Measurements from ENCODE around the gene ING3. TPM values are rescaled to one million over a fixed set of nuclear protein-coding genes. Genes with fewer than 3 reads are reported as not detected.

ING3 gene
- total RNA-seq, 3 donors from 2014 or later: 14.6 to 19.0 (median 19.0) TPM

DNA sequence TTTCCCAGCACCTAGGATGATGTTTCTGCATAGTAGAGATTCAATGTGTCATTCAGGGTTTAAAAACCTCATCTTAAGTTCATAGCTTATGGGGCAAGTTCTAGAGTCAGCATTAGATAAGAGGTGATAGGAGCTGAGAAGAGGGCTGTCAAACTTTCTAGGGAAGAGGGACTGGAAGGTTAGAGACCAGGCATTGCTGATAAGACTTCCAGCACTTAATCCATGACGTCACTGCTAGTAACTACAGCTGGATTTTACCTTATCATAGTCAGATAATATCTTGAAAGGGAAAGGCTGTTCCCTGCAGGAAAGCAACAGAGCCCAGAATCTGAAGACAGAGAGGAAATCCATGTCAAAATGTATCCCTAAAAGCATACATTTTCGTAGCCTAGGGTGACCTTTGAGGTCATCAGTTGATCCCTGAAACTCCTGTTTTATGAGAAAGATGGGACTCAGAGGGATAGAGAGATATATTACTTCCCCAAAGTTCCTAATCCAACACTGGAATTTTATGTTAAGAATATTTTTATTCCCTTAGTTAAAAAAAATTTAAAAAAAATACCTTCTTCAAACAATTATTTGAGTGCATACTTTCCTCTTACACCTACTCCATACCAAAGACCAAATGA is 34.7 kb downstream of the ING3 start:
- Histone ChIP-seq H3K4me1 (no peaks in the 10 kb centered on the region), H3K4me3 (no peak overlapping the region), H3K36me3 (no peaks in the 10 kb centered on the region), H3K27me3 (peaks cover 0 to 7% of the 10 kb centered on the region in 2 donors), H3K9me3 (no peaks in the 10 kb centered on the region), H3K27ac (no peak overlapping the region)
- no peak for TF ChIP-seq POLR2A (IDR thresholded peaks at IDR 0.05)
- DNase-seq (ENCODE audit: low spot score in 2 of 2): no peak
- intact Hi-C loops (cut with DNase I; ENCODE audit: low total_unique reads): loop anchor here (2.0 to 10.0 kb wide), 2 partner anchors 48 to 100 kb away; no protein-coding TSS in a partner anchor

GRCh38 chr7:120985839-120986238 is 35.3 kb downstream of the ING3 start:
- no peaks in the 10 kb centered on the region for H3K9me3 ChIP-seq
- intact Hi-C loops (cut with DNase I; ENCODE audit: low total_unique reads): loop anchor here (2.0 to 10.0 kb wide), 2 partner anchors 49 to 99 kb away; no protein-coding TSS in a partner anchor

DNA sequence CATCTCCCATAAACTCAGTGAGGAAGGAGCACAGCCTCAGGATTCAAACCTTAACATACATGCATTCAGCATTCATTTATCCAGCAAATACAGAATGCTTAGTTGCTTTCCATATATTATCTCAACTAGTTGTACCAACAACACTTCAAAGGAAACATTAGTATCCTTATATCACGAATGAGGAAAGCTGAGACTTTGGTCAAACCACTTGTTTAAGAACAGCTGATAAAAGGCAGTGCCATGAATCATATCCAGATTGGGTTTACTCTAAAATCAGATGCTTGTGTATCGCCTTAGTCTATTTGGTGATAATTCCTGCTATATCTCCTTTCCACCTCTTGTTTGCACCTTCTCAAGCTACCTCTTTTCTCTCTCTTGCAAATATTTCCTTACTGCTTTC is 36.1 kb downstream of the ING3 start:
- Histone ChIP-seq H3K9me3 (no peaks in the 10 kb centered on the region), H3K4me1 (no peaks in the 10 kb centered on the region), H3K36me3 (no peaks in the 10 kb centered on the region), H3K4me3 (no peak overlapping the region), H3K27ac (no peak overlapping the region), H3K27me3 (peaks cover 0 to 7% of the 10 kb centered on the region in 2 donors)
- DNase-seq (ENCODE audit: low spot score in 2 of 2): no peak
- intact Hi-C loops (cut with DNase I; ENCODE audit: low total_unique reads): loop anchor here (10.0 kb wide), 1 partner anchor 98 kb away; no protein-coding TSS in a partner anchor
- no peak for TF ChIP-seq POLR2A (IDR thresholded peaks at IDR 0.05)
- TF ChIP-seq POLR2AphosphoS5 (IDR thresholded peaks at IDR 0.05): no peak
- TF ChIP-seq, protein P1, sequence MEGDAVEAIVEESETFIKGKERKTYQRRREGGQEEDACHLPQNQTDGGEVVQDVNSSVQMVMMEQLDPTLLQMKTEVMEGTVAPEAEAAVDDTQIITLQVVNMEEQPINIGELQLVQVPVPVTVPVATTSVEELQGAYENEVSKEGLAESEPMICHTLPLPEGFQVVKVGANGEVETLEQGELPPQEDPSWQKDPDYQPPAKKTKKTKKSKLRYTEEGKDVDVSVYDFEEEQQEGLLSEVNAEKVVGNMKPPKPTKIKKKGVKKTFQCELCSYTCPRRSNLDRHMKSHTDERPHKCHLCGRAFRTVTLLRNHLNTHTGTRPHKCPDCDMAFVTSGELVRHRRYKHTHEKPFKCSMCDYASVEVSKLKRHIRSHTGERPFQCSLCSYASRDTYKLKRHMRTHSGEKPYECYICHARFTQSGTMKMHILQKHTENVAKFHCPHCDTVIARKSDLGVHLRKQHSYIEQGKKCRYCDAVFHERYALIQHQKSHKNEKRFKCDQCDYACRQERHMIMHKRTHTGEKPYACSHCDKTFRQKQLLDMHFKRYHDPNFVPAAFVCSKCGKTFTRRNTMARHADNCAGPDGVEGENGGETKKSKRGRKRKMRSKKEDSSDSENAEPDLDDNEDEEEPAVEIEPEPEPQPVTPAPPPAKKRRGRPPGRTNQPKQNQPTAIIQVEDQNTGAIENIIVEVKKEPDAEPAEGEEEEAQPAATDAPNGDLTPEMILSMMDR (IDR thresholded peaks at IDR 0.05): no peak

More at GRCh38 chr7:120985839-120986238, 35.3 kb downstream of the ING3 start:
- no peak for DNase-seq (ENCODE audit: low spot score in 2 of 2)
- TF ChIP-seq, protein P1 (IDR thresholded peaks at IDR 0.05): no peak
- no peak for TF ChIP-seq POLR2A (IDR thresholded peaks at IDR 0.05)
- TF ChIP-seq POLR2AphosphoS5 (IDR thresholded peaks at IDR 0.05): no peak
- Histone ChIP-seq H3K27ac (no peak overlapping the region), H3K36me3 (no peaks in the 10 kb centered on the region), H3K27me3 (peaks cover 0 to 7% of the 10 kb centered on the region in 2 donors), H3K4me1 (no peaks in the 10 kb centered on the region), H3K4me3 (no peak overlapping the region)

GRCh38 chr7:120987280-120987679 is 36.7 kb downstream of the ING3 start:
- Histone ChIP-seq H3K4me3 (peak overlapping the region; percentile 51 to 65 (median 53)), H3K27ac (peak overlapping the region in 1 of 2 donors; percentile 77), H3K27me3 (peaks cover 0 to 7% of the 10 kb centered on the region in 2 donors), H3K4me1 (no peaks in the 10 kb centered on the region), H3K9me3 (no peaks in the 10 kb centered on the region), H3K36me3 (no peaks in the 10 kb centered on the region)
- TF ChIP-seq POLR2A (IDR thresholded peaks at IDR 0.05): no peak
- intact Hi-C loops (cut with DNase I; ENCODE audit: low total_unique reads): loop anchor here (10.0 kb wide), 1 partner anchor 98 kb away; no protein-coding TSS in a partner anchor
- no peak for DNase-seq (ENCODE audit: low spot score in 2 of 2)

DNA sequence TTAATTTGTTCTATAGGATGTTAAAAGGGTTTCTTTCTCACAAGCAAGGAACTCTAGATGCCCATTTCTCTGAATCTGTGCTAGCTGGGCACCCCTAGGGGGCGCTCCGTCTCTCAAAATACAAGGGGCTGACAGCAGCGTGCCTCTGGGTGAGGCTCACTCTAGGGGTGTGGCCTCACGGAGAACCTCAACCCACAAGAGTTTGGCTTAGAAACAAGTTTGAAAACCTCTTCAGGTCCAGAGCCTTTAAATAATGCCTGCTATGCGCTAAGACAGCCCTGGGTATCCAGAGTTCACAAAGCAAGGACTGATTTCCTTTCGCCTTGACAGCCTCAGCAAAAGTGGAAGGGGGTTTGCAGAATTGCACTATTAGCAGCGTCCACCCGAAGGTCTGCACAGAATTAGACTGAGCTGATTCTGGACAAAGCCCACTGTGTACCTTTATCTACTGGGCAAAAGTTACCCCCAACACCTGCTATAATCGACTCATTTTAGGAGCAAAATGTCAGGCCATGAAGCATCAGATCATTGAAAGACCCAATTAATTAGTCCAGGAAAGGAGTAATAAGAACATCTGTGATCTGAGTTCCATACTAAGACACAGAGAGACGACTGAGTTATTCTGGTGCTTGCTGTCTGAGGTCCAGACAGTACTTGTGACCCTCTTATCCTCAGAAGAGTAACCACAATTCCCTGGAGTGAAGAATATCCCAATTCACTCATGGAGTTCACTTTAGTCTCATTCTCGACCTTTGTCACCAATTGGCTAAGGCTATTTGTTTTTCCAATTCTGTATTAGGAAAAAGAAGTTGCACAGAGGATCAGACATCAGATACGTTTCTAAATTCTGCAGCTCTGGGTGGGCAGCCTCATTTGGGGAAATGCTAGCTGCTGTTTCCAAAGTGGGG is 37.4 kb downstream of the ING3 start:
- H3K4me1 ChIP-seq: no peaks in the 10 kb centered on the region
- peak overlapping the region; percentile 77 to 90 for H3K27ac ChIP-seq
- H3K4me3 ChIP-seq: peak overlapping the region; percentile 51 to 65 (median 53)
- TF ChIP-seq, protein P1 (IDR thresholded peaks at IDR 0.05): peak; percentile 64 to 89 (median 74)
- TF ChIP-seq POLR2AphosphoS5 (IDR thresholded peaks at IDR 0.05): no peak
- peaks cover 0 to 7% of the 10 kb centered on the region in 2 donors for H3K27me3 ChIP-seq
- DNase-seq (ENCODE audit: low spot score in 2 of 2): peak; percentile 78 to 80
- no peaks in the 10 kb centered on the region for H3K36me3 ChIP-seq
- intact Hi-C loops (cut with DNase I; ENCODE audit: low total_unique reads): loop anchor here (10.0 kb wide), 1 partner anchor 97 kb away; no protein-coding TSS in a partner anchor
- H3K9me3 ChIP-seq: no peaks in the 10 kb centered on the region
